VCaP (cell line): ENCODE data around the gene ATRNL1.
"Not testable (repeated sequence)": the region's sequence is repeated elsewhere in the genome, so short reads cannot be mapped to it uniquely, and the experiment has no call there.

Source experiments
- H3K27ac ChIP-seq: fragments of 450-650 bp; 2 replicates; pipeline ENCODE4 v1.5.1; 2017
- CTCF ChIP-seq: fragments of 450-650 bp; conservative IDR thresholded peaks from 2 replicates; pipeline ENCODE4 v1.5.1; 2017; ENCODE audit warnings: mild to moderate bottlenecking, moderate library complexity

Gene ATRNL1

GRCh38 chr10:115164220-115164619 lies 71.1 kb downstream of the ATRNL1 start:
- no peak for TF ChIP-seq CTCF
- H3K27ac ChIP-seq, result no peak overlapping the region

GRCh38 chr10:115167751-115168150 lies 74.6 kb downstream of the ATRNL1 start:
- H3K27ac ChIP-seq, result no peak overlapping the region
- no peak for TF ChIP-seq CTCF

GRCh38 chr10:115171392-115171960 lies 78.3 kb downstream of the ATRNL1 start:
- TF ChIP-seq CTCF, result peak; percentile 50
- H3K27ac ChIP-seq, result no peak overlapping the region

GRCh38 chr10:115173915-115174443 lies 80.8 kb downstream of the ATRNL1 start:
- no peak overlapping the region for H3K27ac ChIP-seq
- no peak for TF ChIP-seq CTCF

- not testable (repeated sequence) for H3K27ac ChIP-seq
These were observed 114.1 kb downstream of the ATRNL1 start for GRCh38 chr10:115207276-115207675.

- TF ChIP-seq CTCF, result no peak
- H3K27ac ChIP-seq, result no peak overlapping the region
These were observed 116.0 kb downstream of the ATRNL1 start for GRCh38 chr10:115209133-115209532.

- TF ChIP-seq CTCF, result no peak
- H3K27ac ChIP-seq, result no peak overlapping the region
These were observed 121.7 kb downstream of the ATRNL1 start for GRCh38 chr10:115214829-115215228.

GRCh38 chr10:115219203-115219602 lies 126.0 kb downstream of the ATRNL1 start:
- no peak overlapping the region for H3K27ac ChIP-seq
- no peak for TF ChIP-seq CTCF
